ENCODE results near the gene NAPG. TPM values are rescaled to one million over a fixed set of nuclear protein-coding genes. Genes with fewer than 3 reads are reported as not detected.
A peak's percentile ranks its signal among the peaks of the same experiment; 100 is the strongest.

NAPG gene
- total RNA-seq, 4 donors from 2014 or later, result 21.5 to 60.6 (median 32.7) TPM

DNA sequence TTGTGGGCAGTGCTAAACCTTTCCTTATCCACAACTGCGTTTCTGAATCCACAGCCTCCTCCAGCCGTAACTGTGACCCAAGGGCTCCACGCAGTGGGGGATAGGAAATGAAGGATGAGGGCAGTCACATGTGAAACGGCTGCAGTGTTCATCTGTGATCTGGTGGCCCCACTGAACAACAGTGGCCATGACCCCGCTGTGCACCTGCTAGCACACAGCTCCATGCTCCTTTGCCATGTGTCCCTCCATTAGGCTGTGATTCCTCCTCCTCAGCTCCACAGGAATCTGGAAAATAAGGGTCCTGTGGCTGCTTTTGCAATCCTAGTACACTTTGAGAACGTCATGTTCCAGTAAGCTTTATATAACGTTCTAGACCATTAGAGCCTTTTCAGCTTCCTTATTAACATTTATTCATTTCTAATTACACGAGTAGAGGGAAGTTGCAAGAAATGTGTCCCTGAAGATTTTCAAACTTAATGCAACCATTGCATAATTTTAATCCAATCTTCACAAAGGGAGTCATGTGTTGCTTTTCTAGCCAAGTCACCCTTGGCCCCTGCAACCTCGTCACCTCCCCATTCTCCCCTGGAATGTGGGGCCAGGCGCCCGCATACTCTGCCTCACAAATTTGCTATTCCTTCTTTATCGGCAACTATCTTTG lies 7.1 kb upstream of the NAPG start:
- H3K9me3 ChIP-seq, result no peaks in the 10 kb centered on the region
- peak overlapping the region; percentile 53 for H3K27ac ChIP-seq
- no peak overlapping the region for H3K4me3 ChIP-seq
- H3K4me1 ChIP-seq, result peaks cover 9 to 19% of the 10 kb centered on the region in 2 donors
- intact Hi-C loops (cut with DNase I; ENCODE audit: low total_unique reads), result no loop called here
- TF ChIP-seq, protein P1, sequence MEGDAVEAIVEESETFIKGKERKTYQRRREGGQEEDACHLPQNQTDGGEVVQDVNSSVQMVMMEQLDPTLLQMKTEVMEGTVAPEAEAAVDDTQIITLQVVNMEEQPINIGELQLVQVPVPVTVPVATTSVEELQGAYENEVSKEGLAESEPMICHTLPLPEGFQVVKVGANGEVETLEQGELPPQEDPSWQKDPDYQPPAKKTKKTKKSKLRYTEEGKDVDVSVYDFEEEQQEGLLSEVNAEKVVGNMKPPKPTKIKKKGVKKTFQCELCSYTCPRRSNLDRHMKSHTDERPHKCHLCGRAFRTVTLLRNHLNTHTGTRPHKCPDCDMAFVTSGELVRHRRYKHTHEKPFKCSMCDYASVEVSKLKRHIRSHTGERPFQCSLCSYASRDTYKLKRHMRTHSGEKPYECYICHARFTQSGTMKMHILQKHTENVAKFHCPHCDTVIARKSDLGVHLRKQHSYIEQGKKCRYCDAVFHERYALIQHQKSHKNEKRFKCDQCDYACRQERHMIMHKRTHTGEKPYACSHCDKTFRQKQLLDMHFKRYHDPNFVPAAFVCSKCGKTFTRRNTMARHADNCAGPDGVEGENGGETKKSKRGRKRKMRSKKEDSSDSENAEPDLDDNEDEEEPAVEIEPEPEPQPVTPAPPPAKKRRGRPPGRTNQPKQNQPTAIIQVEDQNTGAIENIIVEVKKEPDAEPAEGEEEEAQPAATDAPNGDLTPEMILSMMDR (IDR thresholded peaks at IDR 0.05), result peak; percentile 51 to 66 (median 58)
- TF ChIP-seq POLR2A (IDR thresholded peaks at IDR 0.05), result no peak
- peak; percentile 69 to 70 for DNase-seq
- no peaks in the 10 kb centered on the region for H3K36me3 ChIP-seq
- H3K27me3 ChIP-seq, result no peaks in the 10 kb centered on the region

DNA sequence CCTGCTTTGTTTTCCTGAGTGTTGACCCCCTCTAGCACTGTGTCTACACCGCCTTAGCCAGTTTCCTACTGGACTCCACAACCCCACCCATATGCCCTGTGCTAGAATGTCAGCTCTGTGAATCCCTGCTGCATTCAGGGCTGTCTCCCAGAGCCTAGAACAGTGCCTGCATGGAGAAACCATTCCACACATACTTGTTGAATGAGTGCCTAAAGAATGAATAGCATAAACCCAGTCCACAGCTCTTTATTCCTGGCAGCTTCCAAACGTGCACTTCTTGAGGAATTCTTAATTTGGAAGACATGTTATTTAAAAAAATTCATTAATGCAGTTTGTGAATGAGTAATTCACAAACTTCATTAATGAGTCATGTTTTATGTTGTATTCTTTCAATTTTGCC lies 6.5 kb upstream of the NAPG start:
- Histone ChIP-seq H3K9me3 (no peaks in the 10 kb centered on the region), H3K36me3 (no peaks in the 10 kb centered on the region), H3K4me1 (peaks cover 9 to 25% of the 10 kb centered on the region in 2 donors), H3K27ac (peak overlapping the region; percentile 53), H3K27me3 (no peaks in the 10 kb centered on the region), H3K4me3 (no peak overlapping the region)
- no peak for TF ChIP-seq POLR2A (IDR thresholded peaks at IDR 0.05)
- TF ChIP-seq, protein P1 (IDR thresholded peaks at IDR 0.05), result no peak
- no peak for DNase-seq
- intact Hi-C loops (cut with DNase I; ENCODE audit: low total_unique reads), result no loop called here

DNA sequence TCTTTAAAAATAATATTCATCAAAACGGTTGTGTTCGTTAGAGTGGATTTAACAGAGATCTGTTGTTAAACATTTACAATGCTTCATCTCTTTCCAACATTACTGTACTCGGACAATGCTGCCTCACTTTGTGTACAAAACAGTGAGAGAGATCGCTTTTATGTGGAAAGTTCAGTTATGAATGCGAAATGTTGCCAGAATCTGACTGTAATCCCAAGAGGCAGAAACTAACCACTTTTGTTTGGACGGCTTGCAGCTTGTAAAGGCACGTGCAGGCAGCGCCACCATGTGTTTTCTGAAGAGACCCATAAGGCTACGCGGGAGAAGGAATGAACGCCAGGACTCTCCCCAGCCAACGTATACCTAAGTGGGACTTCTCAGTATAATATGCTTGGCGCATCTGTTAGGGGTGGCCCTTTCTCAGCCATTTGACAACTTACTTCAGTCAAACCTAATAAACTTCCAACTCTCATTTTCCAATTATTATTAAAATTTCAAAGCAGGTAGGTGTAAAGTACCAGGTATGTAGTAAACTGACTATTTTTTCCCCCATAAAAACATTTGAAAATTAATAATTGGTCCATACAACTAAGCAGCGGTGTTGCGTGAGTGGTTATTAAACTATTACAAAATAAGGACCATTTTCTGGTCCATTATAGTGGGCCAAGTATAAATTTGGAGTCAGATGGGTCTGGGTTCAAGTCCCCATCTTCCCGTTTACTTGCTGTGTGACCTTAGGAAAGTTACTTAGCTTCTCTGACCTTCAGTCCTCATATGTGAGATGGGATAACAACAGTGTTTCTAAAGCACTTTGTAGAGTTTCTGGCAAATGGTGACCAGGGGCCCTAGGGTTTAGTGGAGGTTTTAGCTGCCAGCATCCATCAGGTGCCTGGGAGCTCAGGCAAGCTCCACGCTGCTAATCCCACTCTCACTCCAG lies 5.6 kb upstream of the NAPG start:
- intact Hi-C loops (cut with DNase I; ENCODE audit: low total_unique reads), result loop anchor here (2.0 kb wide), 1 partner anchor 549 kb away; no protein-coding TSS in a partner anchor
- TF ChIP-seq, protein P1 (IDR thresholded peaks at IDR 0.05), result peak; percentile 91 to 94 (median 92)
- no peak for TF ChIP-seq POLR2A (IDR thresholded peaks at IDR 0.05)
- peak overlapping the region; percentile 53 for H3K27ac ChIP-seq
- no peaks in the 10 kb centered on the region for H3K36me3 ChIP-seq
- no peaks in the 10 kb centered on the region for H3K9me3 ChIP-seq
- no peaks in the 10 kb centered on the region for H3K27me3 ChIP-seq
- peaks cover 9 to 27% of the 10 kb centered on the region in 2 donors for H3K4me1 ChIP-seq
- DNase-seq, result peak; percentile 86 to 91
- H3K4me3 ChIP-seq, result no peak overlapping the region

DNA sequence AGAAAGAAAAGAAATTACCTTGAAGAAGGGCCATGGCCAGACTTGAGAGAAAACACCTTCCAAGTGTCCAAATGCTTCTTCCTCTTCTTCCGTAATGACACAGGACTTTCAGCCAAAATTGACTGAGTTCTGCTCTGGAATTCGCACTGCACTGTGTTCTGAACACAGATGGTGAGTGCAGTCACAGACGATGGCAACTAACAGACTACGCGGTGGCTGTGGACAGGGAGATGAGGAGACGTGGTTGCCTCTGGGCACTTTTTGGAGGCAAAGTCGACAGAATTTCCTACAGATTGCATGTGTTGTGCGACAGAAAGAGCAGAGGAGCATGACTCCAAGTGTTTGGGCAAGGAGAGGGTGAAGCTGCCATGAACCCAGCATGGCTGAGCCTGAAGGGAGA lies 4.3 kb upstream of the NAPG start:
- H3K27ac ChIP-seq, result peak overlapping the region in 1 of 2 donors; percentile 94

More for the DNA sequence above, 4.3 kb upstream of the NAPG start:
- no peak for TF ChIP-seq POLR2A (IDR thresholded peaks at IDR 0.05)
- TF ChIP-seq, protein P1 (IDR thresholded peaks at IDR 0.05), result no peak
- H3K4me3 ChIP-seq, result no peak overlapping the region
- peaks cover 9 to 27% of the 10 kb centered on the region in 2 donors for H3K4me1 ChIP-seq
- H3K27me3 ChIP-seq, result no peaks in the 10 kb centered on the region
- H3K9me3 ChIP-seq, result no peaks in the 10 kb centered on the region
- DNase-seq, result no peak
- no peaks in the 10 kb centered on the region for H3K36me3 ChIP-seq
- intact Hi-C loops (cut with DNase I; ENCODE audit: low total_unique reads), result loop anchor here (2.0 kb wide), 1 partner anchor 551 kb away; no protein-coding TSS in a partner anchor
